OCI-LY7 (cell line): Measurements from ENCODE around the gene HEATR5B.
"Not testable (repeated sequence)": the region's sequence is repeated elsewhere in the genome, so short reads cannot be mapped to it uniquely, and the experiment has no call there.

Source experiments
- EZH2phosphoT487 ChIP-seq: fragments of 200-600 bp; sonication (generic); IDR thresholded peaks from 2 replicates; pipeline ENCODE4 v1.6.1; 2018; ENCODE audit warnings: low read depth, borderline replicate concordance, mild to moderate bottlenecking, mixed run types, antibody characterized with exemption, low read length, moderate library complexity, mixed read lengths
- TF ChIP-seq, protein P1 (sequence below): fragments of 200-600 bp; sonication (generic); conservative IDR thresholded peaks from 2 replicates; pipeline ENCODE4 v1.5.1; 2014; ENCODE audit warnings: mild to moderate bottlenecking, antibody characterized with exemption, low read length, moderate library complexity, mixed read lengths

DNA sequence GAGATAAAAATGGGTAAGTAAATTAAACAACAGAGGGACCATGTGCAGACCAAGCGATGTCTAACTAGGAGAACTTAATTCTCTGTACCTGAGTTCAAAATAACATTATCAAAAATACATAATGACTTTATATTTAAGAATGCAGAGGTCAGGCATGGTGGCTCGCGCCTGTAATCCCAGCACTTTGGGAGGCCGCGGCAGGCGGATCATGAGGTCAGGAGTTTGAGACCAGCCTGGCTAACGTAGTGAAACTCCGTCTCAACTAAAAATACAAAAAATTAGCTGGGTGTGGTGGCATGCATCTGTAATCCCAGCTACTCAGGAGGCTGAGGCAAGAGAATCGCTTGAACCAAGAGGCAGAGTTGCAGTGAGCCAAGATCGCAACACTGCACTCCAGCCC is 138.9 kb downstream of the HEATR5B start:
- TF ChIP-seq, protein P1, sequence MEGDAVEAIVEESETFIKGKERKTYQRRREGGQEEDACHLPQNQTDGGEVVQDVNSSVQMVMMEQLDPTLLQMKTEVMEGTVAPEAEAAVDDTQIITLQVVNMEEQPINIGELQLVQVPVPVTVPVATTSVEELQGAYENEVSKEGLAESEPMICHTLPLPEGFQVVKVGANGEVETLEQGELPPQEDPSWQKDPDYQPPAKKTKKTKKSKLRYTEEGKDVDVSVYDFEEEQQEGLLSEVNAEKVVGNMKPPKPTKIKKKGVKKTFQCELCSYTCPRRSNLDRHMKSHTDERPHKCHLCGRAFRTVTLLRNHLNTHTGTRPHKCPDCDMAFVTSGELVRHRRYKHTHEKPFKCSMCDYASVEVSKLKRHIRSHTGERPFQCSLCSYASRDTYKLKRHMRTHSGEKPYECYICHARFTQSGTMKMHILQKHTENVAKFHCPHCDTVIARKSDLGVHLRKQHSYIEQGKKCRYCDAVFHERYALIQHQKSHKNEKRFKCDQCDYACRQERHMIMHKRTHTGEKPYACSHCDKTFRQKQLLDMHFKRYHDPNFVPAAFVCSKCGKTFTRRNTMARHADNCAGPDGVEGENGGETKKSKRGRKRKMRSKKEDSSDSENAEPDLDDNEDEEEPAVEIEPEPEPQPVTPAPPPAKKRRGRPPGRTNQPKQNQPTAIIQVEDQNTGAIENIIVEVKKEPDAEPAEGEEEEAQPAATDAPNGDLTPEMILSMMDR, result not testable (repeated sequence)
- not testable (repeated sequence) for TF ChIP-seq EZH2phosphoT487
